Ovary (tissue), 9 donors: Measurements from ENCODE around the gene MICAL2. TPM values are rescaled to one million over a fixed set of nuclear protein-coding genes. Genes with fewer than 3 reads are reported as not detected.

Experiments
- DNase-seq, 5 donors: peaks; one replicate each; pipeline ENCODE4 v3.0.0-alpha.2; 2019 to 2020
- H3K27ac ChIP-seq, 2 donors: fragments of 200-600 bp; one replicate each; pipeline versions ENCODE4 v1.5.1 to v1.8.0; 2019 to 2022
- H3K27me3 ChIP-seq: fragments of 200-600 bp; one replicate; pipeline ENCODE4 v1.8.0; 2022
- H3K36me3 ChIP-seq: fragments of 200-600 bp; sonication (generic); one replicate; pipeline ENCODE4 v1.5.1; 2019
- H3K4me1 ChIP-seq: one replicate; pipeline ENCODE4 v1.8.1; 2013; ENCODE audit warnings: mild to moderate bottlenecking, moderate library complexity; ENCODE audit not compliant: insufficient read depth
- H3K4me3 ChIP-seq: fragments of 200-600 bp; sonication (generic); one replicate; pipeline ENCODE4 v1.5.1; 2017
- H3K9me3 ChIP-seq, 2 donors: fragments of 200-600 bp in 1 of 2; sonication (generic) in 1 of 2; one replicate each; pipeline versions ENCODE4 v1.5.1 to v1.8.1; 2013 to 2019; ENCODE audit warnings: mild to moderate bottlenecking in 1 of 2, moderate library complexity in 1 of 2
- EP300 ChIP-seq: sonication (generic); formaldehyde crosslinking; IDR thresholded peaks from one replicate; pipeline ENCODE4 v1.6.1; 2017; ENCODE audit warnings: antibody characterized with exemption
- POLR2A ChIP-seq: fragments of 450-650 bp; IDR thresholded peaks from one replicate; pipeline ENCODE4 v1.6.1; 2017; ENCODE audit warnings: antibody characterized with exemption, mild to moderate bottlenecking, moderate library complexity
- WGBS, 3 donors: extraction: QIAGEN DNeasy Blood & Tissue Kit in 1 of 3; methylation state at CpG; one replicate each; pipeline versions ENCODE4 v1.1.5 to v1.1.7; 2013 to 2017; 5-methylcytosine and 5-hydroxymethylcytosine counted together
- intact Hi-C, 4 donors: fragments of 100-400 bp; cut with DNase I; formaldehyde crosslinking; loops; one replicate each; pipeline versions ENCODE4 v1.11.0 to v1.15.1; 2022 to 2023
- polyA plus RNA-seq, 2 donors: library from polyadenylated mRNA; stranded (reverse); fragments of 200-250 nt in 1 of 2; fragments of 350-450 nt in 1 of 2; fragmentation: Illumina TruSeq in 1 of 2; extraction: RNeasy Lipid Tissue Mini Kit (QIAGEN cat#74804) in 1 of 2; gene quantifications; one replicate each; pipeline ENCODE4 v1.2.3, GENCODE V29; 2013 to 2014
- total RNA-seq, 7 donors: library from RNA; depleted of rRNA in 2 of 7; stranded (reverse); fragments of >200 nt in 2 of 7; fragmentation: NEBNext Ultra II Directional in 3 of 7; extraction: Animal tissue kit (Norgen Biotek cat#: 25700) in 3 of 7; gene quantifications; one replicate each; pipeline versions ENCODE4 v1.1.0 to v1.2.4, GENCODE V29; 2016 to 2023
- TF ChIP-seq, protein P1 (sequence below), 3 donors: fragments of 450-650 bp in 2 of 3; fragments of 200-600 bp in 1 of 3; IDR thresholded peaks; one replicate each; pipeline versions ENCODE4 v1.5.1 to v1.8.0; 2016 to 2022; ENCODE audit warnings: antibody characterized with exemption in 3 of 3, mild to moderate bottlenecking in 1 of 3
- donor health status: DM: no; HTN: no; CAD: no; lungs with moderate emphysema.
- donor health status: DM: no; HTN: no; CAD: no.
- donor health status: Bipolar disorder and iron deficiency.
- donor health status: DM: yes; HTN: yes; CAD: no.
- donor health status: DM: no; HTN: no; CAD: no.
- donor health status: DM: yes; HTN: yes; CAD: no.

The MICAL2 gene
- total and polyA plus RNA-seq, 9 donors = 10.7 to 73.6 (median 32.5) TPM

DNA sequence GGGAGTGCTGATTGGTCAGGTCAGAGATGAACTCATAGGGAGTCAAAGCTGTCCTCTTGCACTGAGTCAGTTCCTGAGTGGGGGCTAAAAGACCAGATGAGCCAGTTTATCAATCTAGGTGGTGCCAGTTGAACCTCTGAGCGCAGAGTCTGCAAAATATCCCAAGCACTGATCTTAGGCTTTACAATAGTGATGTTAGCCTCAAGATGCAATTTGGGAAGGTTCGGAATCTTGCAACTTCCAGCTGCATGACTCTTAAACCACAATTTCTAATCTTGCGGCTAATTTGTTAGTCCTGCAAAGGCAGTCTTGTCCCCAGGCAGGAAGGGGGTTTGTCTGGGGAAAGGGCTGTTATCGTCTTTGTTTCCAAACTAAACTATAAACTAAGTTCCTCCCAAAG lies 174.7 kb downstream of the MICAL2 start:
- Histone ChIP-seq H3K4me1 (peaks cover 14% of the 10 kb centered on the region), H3K9me3 (no peaks in the 10 kb centered on the region), H3K27me3 (no peaks in the 10 kb centered on the region), H3K4me3 (no peak overlapping the region), H3K27ac (no peak overlapping the region), H3K36me3 (no peaks in the 10 kb centered on the region)
- 15 to 29% (median 23%) methylated on average over 4 of the region's 4 CpGs for WGBS, 3 donors
- no peak for DNase-seq
- intact Hi-C loops = loop anchor here in 2 of 4 donors (10.0 kb wide), 2 partner anchors 350 to 480 kb away; no protein-coding TSS in a partner anchor
- TF ChIP-seq, protein P1, sequence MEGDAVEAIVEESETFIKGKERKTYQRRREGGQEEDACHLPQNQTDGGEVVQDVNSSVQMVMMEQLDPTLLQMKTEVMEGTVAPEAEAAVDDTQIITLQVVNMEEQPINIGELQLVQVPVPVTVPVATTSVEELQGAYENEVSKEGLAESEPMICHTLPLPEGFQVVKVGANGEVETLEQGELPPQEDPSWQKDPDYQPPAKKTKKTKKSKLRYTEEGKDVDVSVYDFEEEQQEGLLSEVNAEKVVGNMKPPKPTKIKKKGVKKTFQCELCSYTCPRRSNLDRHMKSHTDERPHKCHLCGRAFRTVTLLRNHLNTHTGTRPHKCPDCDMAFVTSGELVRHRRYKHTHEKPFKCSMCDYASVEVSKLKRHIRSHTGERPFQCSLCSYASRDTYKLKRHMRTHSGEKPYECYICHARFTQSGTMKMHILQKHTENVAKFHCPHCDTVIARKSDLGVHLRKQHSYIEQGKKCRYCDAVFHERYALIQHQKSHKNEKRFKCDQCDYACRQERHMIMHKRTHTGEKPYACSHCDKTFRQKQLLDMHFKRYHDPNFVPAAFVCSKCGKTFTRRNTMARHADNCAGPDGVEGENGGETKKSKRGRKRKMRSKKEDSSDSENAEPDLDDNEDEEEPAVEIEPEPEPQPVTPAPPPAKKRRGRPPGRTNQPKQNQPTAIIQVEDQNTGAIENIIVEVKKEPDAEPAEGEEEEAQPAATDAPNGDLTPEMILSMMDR (IDR thresholded peaks at IDR 0.05) = no peak
- TF ChIP-seq POLR2A = no peak
- no peak for TF ChIP-seq EP300

DNA sequence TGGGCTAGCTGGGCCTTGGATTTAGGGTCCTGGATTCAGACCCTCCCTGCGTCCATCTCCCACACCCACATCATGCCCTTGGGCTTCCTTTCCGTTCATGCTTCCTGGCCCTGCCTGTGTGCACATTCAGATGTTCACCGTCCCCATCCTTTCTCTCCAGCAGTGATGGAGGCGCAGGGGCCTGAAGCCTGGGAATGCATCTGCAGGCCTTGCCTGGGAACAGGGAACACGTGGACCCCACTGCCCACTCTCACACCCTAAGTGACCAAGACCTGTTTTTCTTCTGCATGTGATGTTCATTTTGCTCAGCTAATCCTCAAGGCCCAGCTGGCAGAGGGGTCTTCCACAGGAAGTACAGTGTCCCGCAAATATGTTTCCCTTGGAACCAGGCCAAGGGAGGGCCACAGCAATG lies 175.4 kb downstream of the MICAL2 start:
- Histone ChIP-seq H3K9me3 (no peaks in the 10 kb centered on the region), H3K4me1 (peaks cover 14% of the 10 kb centered on the region), H3K27me3 (no peaks in the 10 kb centered on the region), H3K36me3 (no peaks in the 10 kb centered on the region), H3K27ac (no peak overlapping the region), H3K4me3 (no peak overlapping the region)
- TF ChIP-seq EP300 (no peak), POLR2A (no peak)
- TF ChIP-seq, protein P1 (IDR thresholded peaks at IDR 0.05) = no peak
- intact Hi-C loops = loop anchor here in 2 of 4 donors (10.0 kb wide), 2 partner anchors 351 to 481 kb away; no protein-coding TSS in a partner anchor
- no peak for DNase-seq
- 43 to 62% (median 58%) methylated on average over 6 of the region's 6 CpGs for WGBS, 3 donors

DNA sequence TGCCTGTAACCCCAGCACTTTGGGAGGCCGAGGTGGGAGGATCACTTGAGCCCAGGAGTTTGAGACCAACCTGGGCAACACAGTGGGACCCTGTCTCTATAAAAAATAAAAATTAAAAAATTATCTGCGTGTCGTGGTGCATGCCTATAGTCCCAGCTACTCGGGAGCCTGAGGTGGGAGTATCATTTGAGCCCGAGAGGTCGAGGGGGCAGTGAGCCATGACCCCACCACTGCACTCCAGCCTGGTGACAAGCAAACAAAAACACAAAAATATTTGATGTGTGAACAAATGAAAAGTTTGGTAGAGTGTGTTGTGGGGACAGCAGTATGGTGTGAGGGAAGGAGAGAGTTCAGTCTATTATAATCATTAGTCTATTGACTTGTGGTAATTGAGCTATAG lies 176.2 kb downstream of the MICAL2 start:
- Histone ChIP-seq H3K27ac (no peak overlapping the region), H3K9me3 (no peaks in the 10 kb centered on the region), H3K4me1 (peaks cover 14% of the 10 kb centered on the region), H3K36me3 (no peaks in the 10 kb centered on the region), H3K27me3 (no peaks in the 10 kb centered on the region), H3K4me3 (no peak overlapping the region)
- intact Hi-C loops = loop anchor here in 2 of 4 donors (10.0 kb wide), 2 partner anchors 352 to 482 kb away; no protein-coding TSS in a partner anchor
- TF ChIP-seq POLR2A (no peak), EP300 (no peak)
- TF ChIP-seq, protein P1 (IDR thresholded peaks at IDR 0.05) = no peak
- DNase-seq = no peak
- 65 to 73% (median 70%) methylated on average over 6 of the region's 6 CpGs for WGBS, 3 donors

GRCh38 chr11:12287009-12287373 lies 176.6 kb downstream of the MICAL2 start:
- WGBS, 3 donors = 3 to 6% (median 3%) methylated on average over 2 of the region's 2 CpGs
- TF ChIP-seq POLR2A (no peak), EP300 (no peak)
- TF ChIP-seq, protein P1 (IDR thresholded peaks at IDR 0.05) = no peak

More at GRCh38 chr11:12287009-12287373, 176.6 kb downstream of the MICAL2 start:
- Histone ChIP-seq H3K4me1 (peaks cover 14% of the 10 kb centered on the region), H3K27ac (no peak overlapping the region), H3K27me3 (no peaks in the 10 kb centered on the region), H3K36me3 (no peaks in the 10 kb centered on the region), H3K4me3 (no peak overlapping the region), H3K9me3 (no peaks in the 10 kb centered on the region)
- intact Hi-C loops = loop anchor here in 2 of 4 donors (10.0 kb wide), 2 partner anchors 352 to 482 kb away; no protein-coding TSS in a partner anchor
- DNase-seq = peak in 3 of 5 donors; percentile 41 to 53 (median 43)
